HepG2 (cell line): ENCODE data around the gene CD68. TPM values are rescaled to one million over a fixed set of nuclear protein-coding genes. Genes with fewer than 3 reads are reported as not detected.
A peak's percentile ranks its signal among the peaks of the same experiment; 100 is the strongest.

Source experiments
- FOSL2 ChIP-seq: sonication (generic); formaldehyde crosslinking; IDR thresholded peaks from 2 replicates; pipeline ENCODE4 v1.4.0; 2020; ENCODE audit warnings: missing genetic modification reagents
- HNRNPH1 ChIP-seq: fragments of 200-400 bp; formaldehyde crosslinking; optimal IDR thresholded peaks from 2 replicates; pipeline ENCODE3; 2017; ENCODE audit warnings: mild to moderate bottlenecking, low read depth, low read length
- KDM5B ChIP-seq: sonication (generic); formaldehyde crosslinking; IDR thresholded peaks from 2 replicates; pipeline ENCODE4 v1.4.0; 2020; ENCODE audit warnings: missing genetic modification reagents, mild to moderate bottlenecking, borderline replicate concordance
- NCOA1 ChIP-seq: sonication (generic); formaldehyde crosslinking; IDR thresholded peaks from 2 replicates; pipeline ENCODE4 v1.9.0; 2021; ENCODE audit warnings: missing genetic modification reagents
- RNF2 ChIP-seq: fragments of 450-650 bp; conservative IDR thresholded peaks from 2 replicates; pipeline ENCODE4 v1.6.1; 2016; ENCODE audit warnings: low read depth
- SMAD1 ChIP-seq: sonication (generic); formaldehyde crosslinking; IDR thresholded peaks from 2 replicates; pipeline ENCODE4 v1.4.0; 2020; ENCODE audit warnings: missing genetic modification reagents, low read depth, mild to moderate bottlenecking, borderline replicate concordance
- SMYD3 ChIP-seq: sonication (generic); formaldehyde crosslinking; IDR thresholded peaks from 2 replicates; pipeline ENCODE4 v1.8.1; 2023; ENCODE audit warnings: mild to moderate bottlenecking, missing genetic modification reagents
- TEAD3 ChIP-seq: optimal IDR thresholded peaks from 2 replicates; pipeline ENCODE3; 2016; ENCODE audit warnings: borderline replicate concordance
- ZBTB8A ChIP-seq: sonication (generic); formaldehyde crosslinking; IDR thresholded peaks from 2 replicates; pipeline ENCODE4 v1.4.0; 2020; ENCODE audit warnings: mild to moderate bottlenecking, low read depth, missing genetic modification reagents, borderline replicate concordance
- ZNF143 ChIP-seq: sonication (generic); formaldehyde crosslinking; IDR thresholded peaks from 2 replicates; pipeline ENCODE4 v1.4.0; 2020; ENCODE audit warnings: missing genetic modification reagents
- ZNF224 ChIP-seq: sonication (generic); formaldehyde crosslinking; IDR thresholded peaks from 2 replicates; pipeline ENCODE4 v1.5.0; 2020; ENCODE audit warnings: mild to moderate bottlenecking, missing genetic modification reagents
- ZNF350 ChIP-seq: sonication (generic); formaldehyde crosslinking; IDR thresholded peaks from 2 replicates; pipeline ENCODE4 v1.4.0; 2020; ENCODE audit warnings: mild to moderate bottlenecking, low read depth, missing genetic modification reagents, borderline replicate concordance
- ZNF891 ChIP-seq: sonication (generic); formaldehyde crosslinking; IDR thresholded peaks from 2 replicates; pipeline ENCODE4 v1.5.0; 2020; ENCODE audit warnings: mild to moderate bottlenecking, missing genetic modification reagents
- polyA plus RNA-seq, 8 experiments: library from polyadenylated mRNA; depleted of rRNA in 3 of 8; stranded (reverse) in 7 of 8; unstranded in 1 of 8; fragments of >200 nt; fragmentation: Illumina TruSeq in 4 of 8; extraction: Trizol in 4 of 8; gene quantifications; 2 replicates each; pipeline versions ENCODE4 v1.2.1 to v1.2.3, GENCODE V29; 2011 to 2016; ENCODE audit warnings: low read depth in 4 of 8, missing spikeins in 1 of 8, mixed read lengths in 1 of 8; ENCODE audit not compliant: insufficient read depth in 1 of 8
- total RNA-seq, 5 experiments: library from RNA; depleted of rRNA; stranded (reverse); fragments of >200 nt; fragmentation: Illumina TruSeq; extraction: Trizol; gene quantifications; 2 replicates each; pipeline ENCODE4 v1.2.3, GENCODE V29; 2016; ENCODE audit warnings: low read depth in 1 of 5
- TF ChIP-seq, protein P1 (sequence below): sonication (generic); formaldehyde crosslinking; IDR thresholded peaks from 2 replicates; pipeline ENCODE4 v1.5.0; 2020; ENCODE audit warnings: missing genetic modification reagents
- TF ChIP-seq, protein P2 (sequence below), 2 experiments: sonication (generic) in 1 of 2; formaldehyde crosslinking in 1 of 2; IDR thresholded peaks; 2 replicates each; pipeline versions ENCODE4 v1.6.1 to v1.9.0; 2014 to 2022; ENCODE audit warnings: antibody characterized with exemption in 1 of 2, borderline replicate concordance in 1 of 2, inconsistent platforms in 1 of 2, low read depth in 1 of 2, missing genetic modification reagents in 1 of 2
- TF ChIP-seq, protein P3 (sequence below): IDR thresholded peaks from 2 replicates; pipeline ENCODE4 v1.6.1; 2016
- TF ChIP-seq, protein P4 (sequence below): sonication (generic); formaldehyde crosslinking; IDR thresholded peaks from 2 replicates; pipeline ENCODE4 v1.5.1; 2020; ENCODE audit warnings: mild to moderate bottlenecking, missing genetic modification reagents, moderate library complexity

CD68 gene
- total and polyA plus RNA-seq, 2 of the 13 experiments (the other 11 are each of a cell fraction or from before 2014, with no cell fraction given): 10.3 to 104 TPM

DNA sequence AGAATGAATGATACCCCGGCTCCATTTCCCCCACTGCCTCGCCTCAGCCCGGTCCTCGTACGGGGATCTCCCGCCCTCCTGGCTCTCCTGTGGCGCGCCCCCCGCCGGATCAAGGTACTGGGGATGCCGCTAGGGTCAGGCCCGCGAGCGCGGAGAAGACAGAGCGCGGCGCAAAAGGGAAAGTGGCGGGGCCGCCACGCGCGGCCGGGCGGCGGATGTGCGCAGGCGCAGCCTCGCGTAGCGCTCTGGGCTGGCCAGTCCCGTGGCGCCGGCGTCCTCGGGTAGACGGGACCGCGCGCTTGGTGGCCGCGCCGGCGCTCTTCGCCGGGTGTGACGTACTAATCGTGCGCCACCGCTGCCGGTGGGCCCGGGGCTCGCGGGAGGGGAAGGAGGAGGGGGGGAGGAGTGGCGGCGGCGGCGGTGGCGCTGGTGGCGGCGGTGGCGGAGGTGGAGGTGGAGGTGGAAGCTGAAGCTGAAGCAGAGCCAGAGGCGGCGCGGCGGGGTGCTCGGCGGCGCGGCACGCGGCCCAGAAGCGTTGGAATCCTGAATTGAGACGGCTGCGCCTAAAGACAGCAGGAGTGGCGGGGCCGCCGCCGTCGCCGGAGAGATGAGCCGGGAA is 17.7 kb upstream of the CD68 start, which contains the start of gene SENP3 (continued):
- TF ChIP-seq, protein P1, sequence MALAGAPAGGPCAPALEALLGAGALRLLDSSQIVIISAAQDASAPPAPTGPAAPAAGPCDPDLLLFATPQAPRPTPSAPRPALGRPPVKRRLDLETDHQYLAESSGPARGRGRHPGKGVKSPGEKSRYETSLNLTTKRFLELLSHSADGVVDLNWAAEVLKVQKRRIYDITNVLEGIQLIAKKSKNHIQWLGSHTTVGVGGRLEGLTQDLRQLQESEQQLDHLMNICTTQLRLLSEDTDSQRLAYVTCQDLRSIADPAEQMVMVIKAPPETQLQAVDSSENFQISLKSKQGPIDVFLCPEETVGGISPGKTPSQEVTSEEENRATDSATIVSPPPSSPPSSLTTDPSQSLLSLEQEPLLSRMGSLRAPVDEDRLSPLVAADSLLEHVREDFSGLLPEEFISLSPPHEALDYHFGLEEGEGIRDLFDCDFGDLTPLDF (CRISPR knock-in tag): peak; percentile 65
- TF ChIP-seq, protein P2, sequence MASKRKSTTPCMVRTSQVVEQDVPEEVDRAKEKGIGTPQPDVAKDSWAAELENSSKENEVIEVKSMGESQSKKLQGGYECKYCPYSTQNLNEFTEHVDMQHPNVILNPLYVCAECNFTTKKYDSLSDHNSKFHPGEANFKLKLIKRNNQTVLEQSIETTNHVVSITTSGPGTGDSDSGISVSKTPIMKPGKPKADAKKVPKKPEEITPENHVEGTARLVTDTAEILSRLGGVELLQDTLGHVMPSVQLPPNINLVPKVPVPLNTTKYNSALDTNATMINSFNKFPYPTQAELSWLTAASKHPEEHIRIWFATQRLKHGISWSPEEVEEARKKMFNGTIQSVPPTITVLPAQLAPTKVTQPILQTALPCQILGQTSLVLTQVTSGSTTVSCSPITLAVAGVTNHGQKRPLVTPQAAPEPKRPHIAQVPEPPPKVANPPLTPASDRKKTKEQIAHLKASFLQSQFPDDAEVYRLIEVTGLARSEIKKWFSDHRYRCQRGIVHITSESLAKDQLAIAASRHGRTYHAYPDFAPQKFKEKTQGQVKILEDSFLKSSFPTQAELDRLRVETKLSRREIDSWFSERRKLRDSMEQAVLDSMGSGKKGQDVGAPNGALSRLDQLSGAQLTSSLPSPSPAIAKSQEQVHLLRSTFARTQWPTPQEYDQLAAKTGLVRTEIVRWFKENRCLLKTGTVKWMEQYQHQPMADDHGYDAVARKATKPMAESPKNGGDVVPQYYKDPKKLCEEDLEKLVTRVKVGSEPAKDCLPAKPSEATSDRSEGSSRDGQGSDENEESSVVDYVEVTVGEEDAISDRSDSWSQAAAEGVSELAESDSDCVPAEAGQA (IDR thresholded peaks at IDR 0.05; ENCODE audit: low read depth): peak; percentile 65
- TF ChIP-seq, protein P2 (CRISPR knock-in tag; IDR thresholded peaks at IDR 0.05; ENCODE audit: borderline replicate concordance): no peak
- peak; percentile 24; the same call in 1 of the 2 replicates for TF ChIP-seq ZNF891 (CRISPR knock-in tag)
- no peak; the same call in 1 of the 2 replicates for TF ChIP-seq SMAD1
- TF ChIP-seq KDM5B (CRISPR knock-in tag): peak; percentile 88
- no peak for TF ChIP-seq FOSL2 (CRISPR knock-in tag)
- no peak for TF ChIP-seq ZBTB8A (CRISPR knock-in tag)
- TF ChIP-seq ZNF350 (CRISPR knock-in tag): no peak
- no peak for TF ChIP-seq TEAD3
- TF ChIP-seq SMYD3 (CRISPR knock-in tag): no peak
- no peak for TF ChIP-seq NCOA1 (CRISPR knock-in tag)
- no peak; the same call in 1 of the 2 replicates for TF ChIP-seq RNF2
- TF ChIP-seq, protein P3, sequence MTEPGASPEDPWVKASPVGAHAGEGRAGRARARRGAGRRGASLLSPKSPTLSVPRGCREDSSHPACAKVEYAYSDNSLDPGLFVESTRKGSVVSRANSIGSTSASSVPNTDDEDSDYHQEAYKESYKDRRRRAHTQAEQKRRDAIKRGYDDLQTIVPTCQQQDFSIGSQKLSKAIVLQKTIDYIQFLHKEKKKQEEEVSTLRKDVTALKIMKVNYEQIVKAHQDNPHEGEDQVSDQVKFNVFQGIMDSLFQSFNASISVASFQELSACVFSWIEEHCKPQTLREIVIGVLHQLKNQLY (CRISPR knock-in tag): 0 out of 2 replicates have a peak, but pooled peaks have one; percentile 7
- 0 out of 2 replicates have a peak, but pooled peaks have one; percentile 64 for TF ChIP-seq ZNF224 (CRISPR knock-in tag)
- TF ChIP-seq, protein P4, sequence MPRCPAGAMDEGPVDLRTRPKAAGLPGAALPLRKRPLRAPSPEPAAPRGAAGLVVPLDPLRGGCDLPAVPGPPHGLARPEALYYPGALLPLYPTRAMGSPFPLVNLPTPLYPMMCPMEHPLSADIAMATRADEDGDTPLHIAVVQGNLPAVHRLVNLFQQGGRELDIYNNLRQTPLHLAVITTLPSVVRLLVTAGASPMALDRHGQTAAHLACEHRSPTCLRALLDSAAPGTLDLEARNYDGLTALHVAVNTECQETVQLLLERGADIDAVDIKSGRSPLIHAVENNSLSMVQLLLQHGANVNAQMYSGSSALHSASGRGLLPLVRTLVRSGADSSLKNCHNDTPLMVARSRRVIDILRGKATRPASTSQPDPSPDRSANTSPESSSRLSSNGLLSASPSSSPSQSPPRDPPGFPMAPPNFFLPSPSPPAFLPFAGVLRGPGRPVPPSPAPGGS: 0 out of 2 replicates have a peak, but pooled peaks have one; percentile 39
- peak; percentile 49; the same call in 1 of the 2 replicates for TF ChIP-seq ZNF143
- TF ChIP-seq HNRNPH1: no peak
